ENCODE measurements around the gene TRABD2B.
A peak's percentile ranks its signal among the peaks of the same experiment; 100 is the strongest.

- no peak for TF ChIP-seq TSHZ1 (tag by site-specific recombination; IDR thresholded peaks at IDR 0.05; ENCODE audit: borderline replicate concordance)
- no peak for TF ChIP-seq ZNF223 (tag by site-specific recombination; IDR thresholded peaks at IDR 0.05)
- no peak for TF ChIP-seq ZNF324 (tag by site-specific recombination; IDR thresholded peaks at IDR 0.05)
- no peak for TF ChIP-seq CTCF (tag by site-specific recombination; IDR thresholded peaks at IDR 0.05)
- TF ChIP-seq ZNF549 (tag by site-specific recombination; IDR thresholded peaks at IDR 0.05): no peak
- TF ChIP-seq ZBTB21 (tag by site-specific recombination; IDR thresholded peaks at IDR 0.05): no peak
- peak; percentile 10 for TF ChIP-seq ZBTB26 (tag by site-specific recombination; optimal IDR thresholded peaks at IDR 0.05)
- TF ChIP-seq ZNF354C (tag by site-specific recombination; IDR thresholded peaks at IDR 0.05; ENCODE audit: borderline replicate concordance, low read depth): no peak
- peak; percentile 72 for TF ChIP-seq PRDM10 (tag by site-specific recombination; IDR thresholded peaks at IDR 0.05)
- no peak for TF ChIP-seq ZNF510 (tag by site-specific recombination; IDR thresholded peaks at IDR 0.05; ENCODE audit: insufficient replicate concordance)
- no peak for TF ChIP-seq ZNF280D (tag by site-specific recombination; IDR thresholded peaks at IDR 0.05)
These were observed 271.6 kb downstream of the TRABD2B start for GRCh38 chr1:47725511-47725991.
